Stimulated activated memory B cell treated with anti-CD40 and anti-IgM and Interleukin-4, amounts not matched to agents 10 μg/mL and 1 μg/mL and 100 μg/mL, for 72 hours (primary cell): Measurements from ENCODE around the gene RAD9A.

Experiments used
- ATAC-seq: fragments of 150-1000 bp; cut with Tn5 transposase; 2 replicates; pipeline ENCODE4 v1.10.0; 2021
- H3K27ac Mint-ChIP-seq: one replicate; pipeline ENCODE4 v1.8.0; 2022; ENCODE audit warnings: mild to moderate bottlenecking, mixed read lengths
- H3K27me3 Mint-ChIP-seq: one replicate; pipeline ENCODE4 v1.8.0; 2022; ENCODE audit warnings: mixed read lengths
- H3K36me3 Mint-ChIP-seq: one replicate; pipeline ENCODE4 v1.8.0; 2022; ENCODE audit warnings: mixed read lengths
- H3K4me1 Mint-ChIP-seq: one replicate; pipeline ENCODE4 v1.8.0; 2022; ENCODE audit warnings: mixed read lengths
- H3K4me3 Mint-ChIP-seq: one replicate; pipeline ENCODE4 v1.8.0; 2022; ENCODE audit warnings: mild to moderate bottlenecking, moderate library complexity, mixed read lengths
- H3K9me3 Mint-ChIP-seq: one replicate; pipeline ENCODE4 v1.8.0; 2022; ENCODE audit warnings: mixed read lengths

Gene RAD9A

GRCh38 chr11:67439321-67440228 lies 47.8 kb downstream of the RAD9A start:
- no peak for ATAC-seq
- H3K27me3 Mint-ChIP-seq: no peaks in the 10 kb centered on the region

GRCh38 chr11:67440229-67441097 lies 48.7 kb downstream of the RAD9A start:
- peaks cover 78% of the 10 kb centered on the region for H3K4me1 Mint-ChIP-seq
- H3K4me3 Mint-ChIP-seq: peak overlapping the region; percentile 63
- H3K27me3 Mint-ChIP-seq: no peaks in the 10 kb centered on the region
- H3K36me3 Mint-ChIP-seq: peaks cover 33% of the 10 kb centered on the region
- no peaks in the 10 kb centered on the region for H3K9me3 Mint-ChIP-seq
- ATAC-seq: no peak
- H3K27ac Mint-ChIP-seq: peak overlapping the region; percentile 97

More at GRCh38 chr11:67439321-67440228, 47.8 kb downstream of the RAD9A start:
- H3K9me3 Mint-ChIP-seq: no peaks in the 10 kb centered on the region
- H3K36me3 Mint-ChIP-seq: peaks cover 39% of the 10 kb centered on the region
- H3K4me1 Mint-ChIP-seq: peaks cover 78% of the 10 kb centered on the region
- H3K4me3 Mint-ChIP-seq: peak overlapping the region; percentile 100
- peak overlapping the region; percentile 97 for H3K27ac Mint-ChIP-seq

GRCh38 chr11:67441098-67441563 lies 49.3 kb downstream of the RAD9A start:
- peak overlapping the region; percentile 97 for H3K27ac Mint-ChIP-seq
- no peak for ATAC-seq
- H3K36me3 Mint-ChIP-seq: peaks cover 26% of the 10 kb centered on the region
- H3K9me3 Mint-ChIP-seq: no peaks in the 10 kb centered on the region
- H3K27me3 Mint-ChIP-seq: no peaks in the 10 kb centered on the region
- peak overlapping the region; percentile 22 for H3K4me3 Mint-ChIP-seq
- H3K4me1 Mint-ChIP-seq: peaks cover 78% of the 10 kb centered on the region

- ATAC-seq: no peak
- Mint-ChIP-seq H3K27ac (peak overlapping the region; percentile 97), H3K36me3 (peaks cover 19% of the 10 kb centered on the region), H3K27me3 (no peaks in the 10 kb centered on the region), H3K4me3 (peak overlapping the region; percentile 15), H3K9me3 (no peaks in the 10 kb centered on the region), H3K4me1 (peaks cover 84% of the 10 kb centered on the region)
Measured at GRCh38 chr11:67441731-67442351, 50.1 kb downstream of the RAD9A start.

GRCh38 chr11:67442504-67443404 lies 51.0 kb downstream of the RAD9A start:
- peak overlapping the region; percentile 97 for H3K27ac Mint-ChIP-seq
- peaks cover 12% of the 10 kb centered on the region for H3K36me3 Mint-ChIP-seq
- H3K4me1 Mint-ChIP-seq: peaks cover 91% of the 10 kb centered on the region
- H3K27me3 Mint-ChIP-seq: no peaks in the 10 kb centered on the region
- H3K4me3 Mint-ChIP-seq: peak overlapping the region; percentile 79
- no peaks in the 10 kb centered on the region for H3K9me3 Mint-ChIP-seq
- peak; percentile 1 for ATAC-seq

- Mint-ChIP-seq H3K4me3 (peak overlapping the region; percentile 80), H3K4me1 (peaks cover 88% of the 10 kb centered on the region), H3K36me3 (no peaks in the 10 kb centered on the region), H3K9me3 (no peaks in the 10 kb centered on the region), H3K27ac (peak overlapping the region; percentile 97), H3K27me3 (no peaks in the 10 kb centered on the region)
- no peak for ATAC-seq
Measured at GRCh38 chr11:67445515-67445914, 53.7 kb downstream of the RAD9A start.
